ENCODE data around the gene RNF213.
"Not testable (repeated sequence)": the region's sequence is repeated elsewhere in the genome, so short reads cannot be mapped to it uniquely, and the experiment has no call there.

The RNF213 gene

DNA sequence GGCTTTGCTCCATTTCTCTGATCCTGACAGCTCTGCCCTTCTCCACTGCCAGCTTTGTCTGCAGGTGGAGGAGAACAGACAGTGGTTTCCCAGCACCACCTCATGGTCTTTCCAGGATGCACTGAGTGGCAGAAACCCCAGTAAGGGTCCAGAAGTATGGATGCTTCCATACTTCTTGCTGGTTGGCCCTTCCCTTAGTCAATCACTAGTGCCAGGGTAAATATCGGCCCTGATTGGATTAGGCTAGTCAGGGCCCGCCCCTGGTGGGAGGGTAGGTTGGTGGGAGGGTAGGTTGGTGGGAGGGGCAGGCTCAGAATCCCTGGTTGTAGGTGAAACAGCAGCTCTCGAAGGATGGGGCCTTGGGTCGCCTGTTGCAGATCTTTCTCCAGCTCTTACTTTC lies 10.2 kb downstream of the RNF213 start:
- no peak for DNase-seq (ENCODE audit: low read depth in 2 of 2)

DNA sequence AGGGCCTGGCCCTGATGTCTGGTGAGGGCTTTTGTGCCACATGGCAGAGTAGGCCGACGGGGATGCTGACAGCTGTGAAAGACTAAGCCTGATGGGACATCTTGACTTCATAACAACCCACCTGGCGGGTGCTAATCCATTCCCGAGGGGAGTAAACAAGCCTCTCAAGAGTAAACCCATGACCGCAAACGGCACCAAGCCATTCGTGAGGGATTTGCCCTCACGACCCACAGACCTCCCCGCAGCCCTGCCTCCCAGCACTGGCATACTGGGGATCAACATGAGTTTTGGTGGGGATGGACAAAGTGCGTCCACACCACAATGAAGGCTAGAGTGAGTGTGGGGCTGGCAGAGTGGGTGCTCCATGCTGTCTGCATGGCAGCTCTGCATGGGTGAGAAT lies 11.7 kb downstream of the RNF213 start:
- DNase-seq (ENCODE audit: low read depth in 2 of 2): no peak

GRCh38 chr17:80274331-80274730 lies 13.7 kb downstream of the RNF213 start:
- DNase-seq (ENCODE audit: low read depth in 2 of 2): no peak

- DNase-seq (ENCODE audit: low read depth in 2 of 2): no peak
Observed at GRCh38 chr17:80274871-80275449, 14.3 kb downstream of the RNF213 start.

GRCh38 chr17:80275857-80276256 lies 15.2 kb downstream of the RNF213 start:
- DNase-seq (ENCODE audit: low read depth in 2 of 2): not testable (repeated sequence)

DNA sequence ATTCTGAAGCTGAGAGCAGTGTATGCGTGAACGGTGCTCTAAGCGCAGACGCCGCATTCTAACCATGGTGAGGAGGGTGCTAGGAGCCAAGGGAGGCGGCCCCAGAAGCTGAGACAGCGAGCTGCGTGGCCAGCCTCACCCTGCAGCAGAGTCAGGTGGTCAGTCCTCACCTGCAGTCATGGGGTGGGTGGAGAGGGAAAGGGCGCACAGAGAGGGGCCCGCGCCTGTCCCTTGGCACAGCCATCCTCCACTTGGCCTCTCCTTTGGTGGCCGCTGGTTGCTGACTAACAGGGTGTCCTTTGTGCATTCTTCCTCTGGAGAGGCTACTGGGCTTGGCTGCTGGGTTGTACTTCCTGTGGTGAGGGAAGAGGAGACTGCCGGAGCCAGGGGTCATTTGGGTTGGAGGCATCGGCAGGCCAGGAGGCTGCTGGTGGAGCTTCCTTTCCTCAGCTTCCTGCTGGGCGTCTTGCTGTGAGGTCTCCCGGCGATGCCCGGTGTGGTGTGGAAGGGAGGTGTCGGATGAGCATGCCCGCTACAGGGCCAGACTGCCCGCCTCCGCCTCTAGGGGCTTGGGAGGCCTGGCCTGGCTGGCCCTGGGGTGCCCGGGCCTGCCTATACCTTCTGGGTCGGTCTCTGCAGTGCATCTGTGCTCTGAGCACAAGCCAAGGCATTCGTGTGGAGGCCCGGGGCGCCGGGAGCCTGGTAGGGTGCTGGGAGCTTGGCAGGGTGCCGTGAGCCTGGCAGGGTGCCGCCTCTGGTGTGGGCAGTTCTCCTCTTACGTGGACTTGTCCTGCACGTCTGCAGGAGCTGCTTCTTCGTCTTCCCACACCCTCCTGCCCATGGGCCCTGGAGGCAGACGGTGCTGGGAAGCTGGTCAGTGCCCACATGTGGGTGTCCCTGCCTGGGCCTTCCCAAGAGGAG lies 17.4 kb downstream of the RNF213 start:
- no peak for DNase-seq (ENCODE audit: low read depth in 2 of 2)

DNA sequence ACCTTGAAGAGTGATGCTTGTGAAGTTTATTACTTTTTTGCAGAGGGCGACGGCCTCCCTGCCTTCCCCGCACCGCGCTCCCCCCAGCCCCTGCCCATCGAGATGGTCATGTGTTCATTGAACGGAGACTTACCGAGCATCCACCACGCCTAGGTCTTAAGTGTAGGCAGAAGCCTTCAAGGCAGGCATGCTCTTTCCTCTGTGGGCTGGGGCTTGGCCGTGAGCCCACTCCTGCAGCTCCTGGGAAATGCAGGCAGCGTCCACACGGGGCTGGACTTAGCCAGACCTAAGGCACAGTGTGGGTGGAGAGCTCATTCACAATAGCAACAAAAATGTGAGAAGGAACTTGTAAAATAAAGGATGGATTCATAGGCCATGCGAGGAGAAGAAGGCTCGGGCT lies 19.2 kb downstream of the RNF213 start:
- DNase-seq (ENCODE audit: low read depth in 2 of 2): no peak

DNA sequence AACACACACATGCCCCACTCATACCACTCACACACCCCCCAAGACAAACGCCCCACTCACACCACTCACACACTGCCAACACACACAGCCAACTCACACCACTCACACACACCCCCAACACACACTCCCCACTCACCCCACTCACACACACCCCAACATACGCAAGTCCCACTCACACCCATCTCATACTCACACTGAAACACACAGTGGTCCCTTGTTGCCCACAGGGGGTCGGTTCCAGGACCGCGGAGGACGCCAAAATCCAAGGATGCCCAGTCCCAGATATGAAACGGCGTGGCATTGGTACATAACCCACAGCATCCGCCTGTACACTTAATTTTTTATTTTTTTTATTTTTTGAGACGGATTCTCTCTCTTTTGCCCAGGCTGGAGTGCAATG lies 20.9 kb downstream of the RNF213 start:
- no peak for DNase-seq (ENCODE audit: low read depth in 2 of 2)

- DNase-seq (ENCODE audit: low read depth in 2 of 2): no peak
Observed at GRCh38 chr17:80283116-80283852, 22.6 kb downstream of the RNF213 start.

- no peak for DNase-seq (ENCODE audit: low read depth in 2 of 2)
Observed at GRCh38 chr17:80284631-80285030, 24.0 kb downstream of the RNF213 start.

DNA sequence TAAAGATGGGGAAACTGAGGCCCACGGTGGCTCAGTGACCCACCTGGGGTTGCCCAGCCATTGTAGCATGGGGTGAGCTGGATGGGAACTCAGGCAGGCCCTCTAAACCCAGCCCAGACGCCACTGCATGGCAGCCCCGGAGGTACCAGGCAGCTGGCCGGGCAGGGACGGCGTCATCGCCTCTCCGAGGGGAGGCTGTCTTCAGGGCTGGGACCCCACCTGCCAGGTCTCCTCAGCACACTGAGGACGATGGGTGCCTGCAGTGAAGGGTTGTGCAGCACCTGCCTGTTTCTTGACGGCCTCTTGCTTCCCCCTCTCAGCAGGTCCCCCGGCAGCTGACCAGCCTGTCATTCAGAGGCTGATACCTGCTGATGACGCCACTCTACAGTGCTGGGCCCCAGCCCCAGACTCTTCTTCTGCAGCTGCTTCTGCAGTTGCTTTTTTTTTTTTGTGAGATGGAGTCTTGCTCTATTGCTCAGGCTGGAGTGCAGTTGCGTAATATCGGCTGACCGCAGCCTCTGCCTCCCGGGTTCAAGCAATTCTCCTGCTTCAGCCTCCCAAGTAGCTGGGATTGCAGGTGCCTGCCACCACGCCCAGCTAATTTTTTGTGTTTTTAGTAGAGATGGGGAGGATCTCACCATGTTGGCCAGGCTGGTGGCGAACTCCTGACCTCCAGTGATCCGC lies 24.7 kb downstream of the RNF213 start:
- no peak for DNase-seq (ENCODE audit: low read depth in 2 of 2)

DNA sequence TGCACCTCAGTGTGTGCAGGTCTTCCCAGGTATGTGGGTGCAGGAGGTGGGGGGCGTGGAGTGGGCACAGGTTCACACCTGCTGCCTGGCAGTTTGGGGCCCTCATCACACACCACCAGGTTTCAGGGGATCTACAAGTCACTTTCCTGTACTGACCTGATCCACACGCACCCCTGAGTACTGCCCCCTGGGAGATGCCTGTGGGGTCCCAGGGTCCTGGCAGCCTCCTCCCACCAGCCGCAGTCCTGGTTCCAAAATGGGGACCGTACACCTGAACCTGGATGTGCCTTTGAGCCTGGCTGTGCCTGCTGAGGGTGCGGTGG lies 25.9 kb downstream of the RNF213 start:
- no peak for DNase-seq (ENCODE audit: low read depth in 2 of 2)

- DNase-seq (ENCODE audit: low read depth in 2 of 2): no peak
Observed at GRCh38 chr17:80287038-80287437, 26.4 kb downstream of the RNF213 start.

- DNase-seq (ENCODE audit: low read depth in 2 of 2): no peak
Observed at GRCh38 chr17:80287806-80288567, 27.3 kb downstream of the RNF213 start.

GRCh38 chr17:80289616-80290015 lies 29.0 kb downstream of the RNF213 start:
- DNase-seq (ENCODE audit: low read depth in 2 of 2): no peak

GRCh38 chr17:80290156-80290555 lies 29.5 kb downstream of the RNF213 start:
- no peak for DNase-seq (ENCODE audit: low read depth in 2 of 2)

DNA sequence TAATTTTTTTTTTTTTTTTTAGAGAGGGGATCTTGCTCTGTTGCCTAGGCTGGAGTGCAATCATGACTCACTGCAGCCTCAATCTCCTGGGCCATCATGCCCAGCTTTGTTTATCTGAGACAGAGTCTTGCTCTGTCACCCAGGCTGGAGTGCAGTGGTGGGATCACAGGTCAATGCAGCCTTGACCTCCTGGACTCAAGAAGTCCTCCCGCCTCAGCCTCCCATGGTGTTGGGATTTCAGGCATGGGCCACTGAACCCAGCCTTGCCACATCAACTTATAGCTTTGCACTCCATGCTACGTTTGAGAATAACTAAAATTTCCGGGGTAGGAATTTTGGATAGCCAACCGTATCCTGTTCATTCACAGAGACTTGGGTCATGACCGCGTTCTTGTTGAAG lies 30.6 kb downstream of the RNF213 start:
- DNase-seq (ENCODE audit: low read depth in 2 of 2): no peak

GRCh38 chr17:80291691-80292487 lies 31.2 kb downstream of the RNF213 start:
- no peak for DNase-seq (ENCODE audit: low read depth in 2 of 2)

GRCh38 chr17:80292521-80292971 lies 31.9 kb downstream of the RNF213 start:
- DNase-seq (ENCODE audit: low read depth in 2 of 2): no peak

DNA sequence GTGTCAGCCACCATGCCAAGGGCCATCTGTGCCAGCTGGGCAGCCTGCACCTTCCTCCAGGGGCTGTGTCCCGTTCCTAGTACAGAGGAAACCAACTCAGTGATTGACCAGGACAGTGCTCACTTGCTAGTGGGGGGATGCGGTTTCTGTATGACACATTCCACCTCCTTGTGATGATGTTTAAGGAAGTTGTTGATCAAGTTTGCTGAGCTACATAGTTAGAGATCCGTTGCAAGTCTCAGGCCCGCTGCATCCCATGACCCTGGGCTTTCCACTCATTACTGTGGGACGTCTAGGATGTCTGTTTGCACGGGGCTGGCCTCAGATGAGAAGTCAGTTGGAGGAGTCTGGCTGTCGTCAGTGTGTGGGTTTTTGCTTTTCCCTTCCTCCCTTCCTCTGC lies 33.6 kb downstream of the RNF213 start:
- DNase-seq (ENCODE audit: low read depth in 2 of 2): no peak

DNA sequence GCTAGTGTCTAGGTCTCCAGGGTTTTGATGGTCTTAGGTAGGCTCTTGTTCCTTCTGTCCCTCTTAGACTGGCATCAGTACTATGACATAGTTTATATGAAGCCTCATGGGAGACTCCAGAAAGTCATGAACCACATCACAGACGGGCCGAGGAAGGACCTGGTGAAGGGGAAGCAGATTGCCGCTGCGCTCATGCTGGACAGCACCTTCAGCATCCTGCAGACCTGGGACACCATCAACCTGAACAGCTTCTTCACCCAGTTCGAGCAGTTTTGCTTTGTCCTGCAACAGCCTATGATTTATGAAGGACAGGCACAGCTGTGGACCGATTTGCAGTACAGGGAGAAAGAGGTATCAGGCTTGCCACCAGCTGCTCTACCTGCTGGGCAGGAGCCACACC lies 34.0 kb downstream of the RNF213 start:
- DNase-seq (ENCODE audit: low read depth in 2 of 2): no peak

All from stimulated activated CD8-positive, alpha-beta memory T cell treated with anti-CD3 and anti-CD28 coated beads, Interleukin-2, amount 100 ng/mL, for 1 hour (primary cell).